ENCODE data around the gene ZNF664. TPM values are rescaled to one million over a fixed set of nuclear protein-coding genes. Genes with fewer than 3 reads are reported as not detected.

The ZNF664 gene
- total and polyA plus RNA-seq, 10 of the 15 experiments (the other 5 are each of a cell fraction or from before 2014, with no cell fraction given) = 1.8 to 65.6 (median 30.8) TPM

DNA sequence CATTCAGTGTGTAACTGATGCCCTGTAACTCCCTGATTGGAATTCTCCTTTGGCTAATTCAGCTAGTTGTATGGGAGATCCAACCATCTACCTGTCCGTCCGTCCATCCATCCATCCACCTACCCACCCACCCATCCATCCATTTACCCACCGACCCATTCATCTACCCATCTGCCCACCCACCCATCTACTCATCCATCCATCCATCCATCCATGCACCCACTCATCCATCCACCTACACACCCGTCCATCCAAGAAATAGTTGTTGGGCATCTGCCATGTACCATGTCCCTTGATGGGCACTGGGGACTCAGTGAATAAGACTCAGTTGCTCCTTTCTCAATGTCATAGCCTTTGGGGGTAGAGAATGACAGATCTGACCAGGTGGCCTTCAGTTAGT is 48.5 kb upstream of the ZNF664 start:
- H3K27ac ChIP-seq (ENCODE audit: control insufficient read depth, insufficient read depth) = no peak overlapping the region
- H3K9me3 ChIP-seq (replicated peaks; ENCODE audit: control insufficient read depth, insufficient read depth, low read length) = no peaks in the 10 kb centered on the region
- H3K36me3 ChIP-seq (ENCODE audit: control insufficient read depth in 2 of 2, insufficient read depth in 2 of 2, low read length in 1 of 2) = no peaks in the 10 kb centered on the region
- peaks cover 0 to 1% of the 10 kb centered on the region in 2 experiments; a peak in 2 of 4 replicates for H3K27me3 ChIP-seq (replicated peaks in 1 of 2; ENCODE audit: control insufficient read depth in 2 of 2, insufficient read depth in 2 of 2, low read length in 1 of 2)
- ChIA-PET POLR2A (no interaction called here), SMC1A (ENCODE audit: uncharacterized antibody, unreplicated experiment) (no interaction called here), CTCF (interaction anchor here (0.6 to 1.5 kb wide), 2 partner anchors 14 to 426 kb away, joined by 3 to 4 read pairs; no protein-coding TSS in a partner anchor), RAD21 (ENCODE audit: unreplicated experiment) (no interaction called here)
- no peak overlapping the region for H3K9ac ChIP-seq (ENCODE audit: control insufficient read depth, insufficient read depth, low read length)
- no peaks in the 10 kb centered on the region for H3K4me1 ChIP-seq (ENCODE audit: control insufficient read depth, insufficient read depth, low read length)
- 3% methylated on average over 4 of the region's 4 CpGs for WGBS (ENCODE audit: insufficient coverage, insufficient replicate concordance, low lambda C conversion rate, missing lambda C conversion rate)
- H3K4me2 ChIP-seq (ENCODE audit: control insufficient read depth, insufficient read depth) = no peak overlapping the region
- no peaks in the 10 kb centered on the region for H3K79me2 ChIP-seq (ENCODE audit: control insufficient read depth, insufficient read depth, low read length)
- DNase-seq (ENCODE audit: low read depth, low spot score) (no peak), ATAC-seq (no peak), FAIRE-seq (no peak)
- no peak overlapping the region for H2AFZ ChIP-seq (ENCODE audit: control insufficient read depth, low read depth, low read length)
- TF ChIP-seq CBFB (IDR thresholded peaks at IDR 0.05; ENCODE audit: low read depth) = no peak
- TF ChIP-seq FOXK2 (IDR thresholded peaks at IDR 0.05) = no peak
- no peak for TF ChIP-seq PML (IDR thresholded peaks at IDR 0.05; ENCODE audit: low read length)
- no peak for TF ChIP-seq HDAC2 (IDR thresholded peaks at IDR 0.05)
- TF ChIP-seq NFYA (IDR thresholded peaks at IDR 0.05; ENCODE audit: borderline replicate concordance, low read depth, low read length) = no peak
- TF ChIP-seq PAX5 (IDR thresholded peaks at IDR 0.05; ENCODE audit: borderline replicate concordance, low read depth, low read length) = no peak
- TF ChIP-seq BACH1 (IDR thresholded peaks at IDR 0.05; ENCODE audit: borderline replicate concordance) = no peak
- in situ Hi-C loops (cut with MboI) = no loop called here
- H4K20me1 ChIP-seq (ENCODE audit: control insufficient read depth, insufficient read depth) = no peaks in the 10 kb centered on the region
- no peak overlapping the region for H3K4me3 ChIP-seq
- no TSS peak for BruUV-seq (replicated peaks)
- intact Hi-C loops (cut with micrococcal nuclease; ENCODE audit: unreplicated experiment) = no loop called here

- no peak overlapping the region for H3K9ac ChIP-seq (ENCODE audit: control insufficient read depth, insufficient read depth, low read length)
- no peak overlapping the region for H2AFZ ChIP-seq (ENCODE audit: control insufficient read depth, low read depth, low read length)
- H3K36me3 ChIP-seq (ENCODE audit: control insufficient read depth in 2 of 2, insufficient read depth in 2 of 2, low read length in 1 of 2) = no peaks in the 10 kb centered on the region
- ChIA-PET RAD21 (ENCODE audit: unreplicated experiment) (interaction anchor here (1.3 kb wide), 1 partner anchor 23 kb away, joined by 5 read pairs; no protein-coding TSS in a partner anchor), POLR2A (no interaction called here), CTCF (interaction anchor here (0.8 to 1.0 kb wide), 2 partner anchors 55 to 86 kb away, joined by 3 read pairs; no protein-coding TSS in a partner anchor), SMC1A (ENCODE audit: uncharacterized antibody, unreplicated experiment) (no interaction called here)
- DNase-seq (ENCODE audit: low read depth, low spot score) = no peak
- no peak overlapping the region for H3K4me3 ChIP-seq
- 19% methylated on average over 13 of the region's 15 CpGs for WGBS (ENCODE audit: insufficient coverage, insufficient replicate concordance, low lambda C conversion rate, missing lambda C conversion rate)
- intact Hi-C loops (cut with micrococcal nuclease; ENCODE audit: unreplicated experiment) (no loop called here), in situ Hi-C loops (cut with MboI) (no loop called here)
- no peaks in the 10 kb centered on the region for H3K9me3 ChIP-seq (replicated peaks; ENCODE audit: control insufficient read depth, insufficient read depth, low read length)
- TF ChIP-seq, protein P1, sequence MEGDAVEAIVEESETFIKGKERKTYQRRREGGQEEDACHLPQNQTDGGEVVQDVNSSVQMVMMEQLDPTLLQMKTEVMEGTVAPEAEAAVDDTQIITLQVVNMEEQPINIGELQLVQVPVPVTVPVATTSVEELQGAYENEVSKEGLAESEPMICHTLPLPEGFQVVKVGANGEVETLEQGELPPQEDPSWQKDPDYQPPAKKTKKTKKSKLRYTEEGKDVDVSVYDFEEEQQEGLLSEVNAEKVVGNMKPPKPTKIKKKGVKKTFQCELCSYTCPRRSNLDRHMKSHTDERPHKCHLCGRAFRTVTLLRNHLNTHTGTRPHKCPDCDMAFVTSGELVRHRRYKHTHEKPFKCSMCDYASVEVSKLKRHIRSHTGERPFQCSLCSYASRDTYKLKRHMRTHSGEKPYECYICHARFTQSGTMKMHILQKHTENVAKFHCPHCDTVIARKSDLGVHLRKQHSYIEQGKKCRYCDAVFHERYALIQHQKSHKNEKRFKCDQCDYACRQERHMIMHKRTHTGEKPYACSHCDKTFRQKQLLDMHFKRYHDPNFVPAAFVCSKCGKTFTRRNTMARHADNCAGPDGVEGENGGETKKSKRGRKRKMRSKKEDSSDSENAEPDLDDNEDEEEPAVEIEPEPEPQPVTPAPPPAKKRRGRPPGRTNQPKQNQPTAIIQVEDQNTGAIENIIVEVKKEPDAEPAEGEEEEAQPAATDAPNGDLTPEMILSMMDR (IDR thresholded peaks at IDR 0.05 in 2 of 3, conservative IDR thresholded peaks at IDR 0.05 in 1 of 3; ENCODE audit: control insufficient read depth in 2 of 3, extremely low read depth in 1 of 3, insufficient read depth in 1 of 3, low read depth in 3 of 3, low read length in 3 of 3) = peak in 2 of 3 experiments; percentile 9 to 20; a peak in 1 of 6 replicates
- TF ChIP-seq, protein P2, sequence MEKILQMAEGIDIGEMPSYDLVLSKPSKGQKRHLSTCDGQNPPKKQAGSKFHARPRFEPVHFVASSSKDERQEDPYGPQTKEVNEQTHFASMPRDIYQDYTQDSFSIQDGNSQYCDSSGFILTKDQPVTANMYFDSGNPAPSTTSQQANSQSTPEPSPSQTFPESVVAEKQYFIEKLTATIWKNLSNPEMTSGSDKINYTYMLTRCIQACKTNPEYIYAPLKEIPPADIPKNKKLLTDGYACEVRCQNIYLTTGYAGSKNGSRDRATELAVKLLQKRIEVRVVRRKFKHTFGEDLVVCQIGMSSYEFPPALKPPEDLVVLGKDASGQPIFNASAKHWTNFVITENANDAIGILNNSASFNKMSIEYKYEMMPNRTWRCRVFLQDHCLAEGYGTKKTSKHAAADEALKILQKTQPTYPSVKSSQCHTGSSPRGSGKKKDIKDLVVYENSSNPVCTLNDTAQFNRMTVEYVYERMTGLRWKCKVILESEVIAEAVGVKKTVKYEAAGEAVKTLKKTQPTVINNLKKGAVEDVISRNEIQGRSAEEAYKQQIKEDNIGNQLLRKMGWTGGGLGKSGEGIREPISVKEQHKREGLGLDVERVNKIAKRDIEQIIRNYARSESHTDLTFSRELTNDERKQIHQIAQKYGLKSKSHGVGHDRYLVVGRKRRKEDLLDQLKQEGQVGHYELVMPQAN (conservative IDR thresholded peaks at IDR 0.05) = no peak
- no peak for TF ChIP-seq RUNX3 (IDR thresholded peaks at IDR 0.05; ENCODE audit: low read length)
- no TSS peak for BruUV-seq (replicated peaks)
- no peaks in the 10 kb centered on the region for H3K4me1 ChIP-seq (ENCODE audit: control insufficient read depth, insufficient read depth, low read length)
- no peak for FAIRE-seq
- no peaks in the 10 kb centered on the region for H3K79me2 ChIP-seq (ENCODE audit: control insufficient read depth, insufficient read depth, low read length)
- H4K20me1 ChIP-seq (ENCODE audit: control insufficient read depth, insufficient read depth) = no peaks in the 10 kb centered on the region
- no peak overlapping the region for H3K4me2 ChIP-seq (ENCODE audit: control insufficient read depth, insufficient read depth)
- no peak overlapping the region for H3K27ac ChIP-seq (ENCODE audit: control insufficient read depth, insufficient read depth)
- peaks cover 0 to 1% of the 10 kb centered on the region in 2 experiments; a peak in 3 of 4 replicates for H3K27me3 ChIP-seq (replicated peaks in 1 of 2; ENCODE audit: control insufficient read depth in 2 of 2, insufficient read depth in 2 of 2, low read length in 1 of 2)
- peak; percentile 31; the same call in 1 of the 3 replicates for ATAC-seq
Observed at GRCh38 chr12:123928274-123928865, 44.6 kb upstream of the ZNF664 start.

Measured in GM12878 (cell line).